Hindlimb muscle (tissue), 1 donor: ENCODE results near the gene HTR7. TPM values are rescaled to one million over a fixed set of nuclear protein-coding genes. Genes with fewer than 3 reads are reported as not detected.
"Not testable (repeated sequence)": the region's sequence is repeated elsewhere in the genome, so short reads cannot be mapped to it uniquely, and the experiment has no call there.

ENCODE experiments used
- DNase-seq: peaks from one replicate; pipeline ENCODE4 v3.0.0-alpha.2; 2013
- polyA plus RNA-seq: library from polyadenylated mRNA; unstranded; fragments of 120-200 nt; gene quantifications from one replicate; pipeline ENCODE4 v1.2.1, GENCODE V29; 2013; ENCODE audit not compliant: insufficient read length

The HTR7 gene
- polyA plus RNA-seq, 1 donor = 0.36 TPM

GRCh38 chr10:90856964-90857634 lies 740 bp downstream of the HTR7 start:
- DNase-seq = no peak

- DNase-seq = no peak
Measured at GRCh38 chr10:90856261-90856660, 1.6 kb downstream of the HTR7 start.

GRCh38 chr10:90855126-90855525 lies 2.7 kb downstream of the HTR7 start:
- no peak for DNase-seq

- no peak for DNase-seq
Measured at GRCh38 chr10:90849956-90850749, 7.7 kb downstream of the HTR7 start.

- no peak for DNase-seq
Measured at GRCh38 chr10:90847436-90847835, 10.4 kb downstream of the HTR7 start.

- DNase-seq = no peak
Measured at GRCh38 chr10:90846746-90847145, 11.1 kb downstream of the HTR7 start.

- no peak for DNase-seq
Measured at GRCh38 chr10:90845726-90846125, 12.1 kb downstream of the HTR7 start.

GRCh38 chr10:90842725-90843124 lies 15.1 kb downstream of the HTR7 start:
- DNase-seq = no peak

GRCh38 chr10:90837486-90837885 lies 20.4 kb downstream of the HTR7 start:
- no peak for DNase-seq

GRCh38 chr10:90834326-90834725 lies 23.5 kb downstream of the HTR7 start:
- DNase-seq = no peak

GRCh38 chr10:90832111-90832510 lies 25.7 kb downstream of the HTR7 start:
- no peak for DNase-seq

- no peak for DNase-seq
Measured at GRCh38 chr10:90822508-90822907, 35.3 kb downstream of the HTR7 start.

- DNase-seq = not testable (repeated sequence)
Measured at GRCh38 chr10:90821864-90822263, 36.0 kb downstream of the HTR7 start.

- DNase-seq = no peak
Measured at GRCh38 chr10:90819911-90820310, 37.9 kb downstream of the HTR7 start.

- DNase-seq = no peak
Measured at GRCh38 chr10:90818736-90819135, 39.1 kb downstream of the HTR7 start.

- DNase-seq = no peak
Measured at GRCh38 chr10:90817128-90817889, 40.5 kb downstream of the HTR7 start.

- no peak for DNase-seq
Measured at GRCh38 chr10:90816466-90816865, 41.4 kb downstream of the HTR7 start.

GRCh38 chr10:90813594-90814365 lies 44.1 kb downstream of the HTR7 start:
- DNase-seq = no peak

- DNase-seq = not testable (repeated sequence)
Measured at GRCh38 chr10:90807106-90807505, 50.7 kb downstream of the HTR7 start.

- no peak for DNase-seq
Measured at GRCh38 chr10:90806677-90807076, 51.2 kb downstream of the HTR7 start.

GRCh38 chr10:90805206-90805605 lies 52.6 kb downstream of the HTR7 start:
- no peak for DNase-seq

- DNase-seq = no peak
Measured at GRCh38 chr10:90804354-90804753, 53.5 kb downstream of the HTR7 start.

GRCh38 chr10:90801608-90802007 lies 56.2 kb downstream of the HTR7 start:
- DNase-seq = no peak
